Kidney (tissue), 14 donors: ENCODE results near the gene NOXO1. TPM values are rescaled to one million over a fixed set of nuclear protein-coding genes. Genes with fewer than 3 reads are reported as not detected.

Experiments used
- DNase-seq, 5 donors: peaks; one replicate each; pipeline ENCODE4 v3.0.0-alpha.2; 2013 to 2020
- FAIRE-seq: peaks from 2 replicates; lab custom pipeline; 2012; peaks lifted over from hg19 to GRCh38; lab: Jason Lieb, UNC
- H3K27ac ChIP-seq, 2 donors: one replicate each; pipeline ENCODE4 v1.7.0; 2013; ENCODE audit warnings: low read depth in 2 of 2, low read length in 2 of 2, inconsistent platforms in 1 of 2
- H3K27me3 ChIP-seq: one replicate; pipeline ENCODE4 v1.7.1; 2013; ENCODE audit warnings: low read length, inconsistent platforms; ENCODE audit not compliant: control insufficient read depth, insufficient read depth
- H3K36me3 ChIP-seq, 3 donors: one replicate each; pipeline versions ENCODE4 v1.7.0 to v1.7.1; 2013; ENCODE audit warnings: low read length in 3 of 3, control low read depth in 1 of 3, inconsistent platforms in 1 of 3; ENCODE audit not compliant: insufficient read depth in 3 of 3, control insufficient read depth in 2 of 3
- H3K4me1 ChIP-seq, 3 donors: one replicate each; pipeline versions ENCODE4 v1.7.0 to v1.7.1; 2013; ENCODE audit warnings: low read length in 3 of 3, inconsistent platforms in 1 of 3, low read depth in 1 of 3; ENCODE audit not compliant: control insufficient read depth in 2 of 3, insufficient read depth in 2 of 3
- H3K4me3 ChIP-seq, 3 donors: one replicate each; pipeline versions ENCODE4 v1.7.0 to v1.8.1; 2013; ENCODE audit warnings: low read length in 3 of 3, control low read depth in 1 of 3, inconsistent platforms in 1 of 3
- H3K9ac ChIP-seq, 3 donors: one replicate each; pipeline versions ENCODE4 v1.7.0 to v1.7.1; 2013; ENCODE audit warnings: low read length in 3 of 3, control low read depth in 1 of 3, inconsistent platforms in 1 of 3
- H3K9me3 ChIP-seq, 3 donors: one replicate each; pipeline versions ENCODE4 v1.7.0 to v1.7.1; 2013; ENCODE audit warnings: low read length in 3 of 3, control low read depth in 1 of 3, inconsistent platforms in 1 of 3; ENCODE audit not compliant: control insufficient read depth in 2 of 3, insufficient read depth in 1 of 3
- intact Hi-C: fragments of 100-400 bp; cut with DNase I; formaldehyde crosslinking; loops from one replicate; pipeline ENCODE4 v1.11.1; 2022
- polyA plus RNA-seq: library from polyadenylated mRNA; stranded (reverse); fragments of 350-450 nt; fragmentation: Illumina TruSeq; extraction: RNeasy Lipid Tissue Mini Kit (QIAGEN cat#74804); gene quantifications from one replicate; pipeline ENCODE4 v1.2.3, GENCODE V29; 2014; ENCODE audit warnings: low read depth, low replicate concordance; ENCODE audit not compliant: insufficient read depth
- total RNA-seq: library from RNA; stranded (reverse); fragmentation: NEBNext Ultra II Directional; extraction: Animal tissue kit (Norgen Biotek cat#: 25700); gene quantifications from one replicate; pipeline ENCODE4 v1.2.1, GENCODE V29; 2021
- TF ChIP-seq, protein P1 (sequence below): IDR thresholded peaks from 3 replicates; pipeline ENCODE4 v1.5.1; 2012; ENCODE audit warnings: mild to moderate bottlenecking, moderate library complexity, borderline replicate concordance; ENCODE audit not compliant: insufficient read depth; ENCODE audit errors: extremely low read depth
- donor health status: control.
- donor health status: control.
- donor health status: control.
- donor health status: control.
- donor health status: control.
- donor health status: DM: yes; HTN: yes; CAD: no.
- donor health status: Normal renal cell carcinoma (clear cell type).

The NOXO1 gene
- total and polyA plus RNA-seq, 2 donors from 2014 or later: 0.57 to 0.58 TPM

GRCh38 chr16:1946495-1947368 is 34.5 kb downstream of the NOXO1 start:
- no peak overlapping the region for H3K9ac ChIP-seq
- H3K9me3 ChIP-seq: no peaks in the 10 kb centered on the region

GRCh38 chr16:1945559-1946391 is 35.5 kb downstream of the NOXO1 start:
- Histone ChIP-seq H3K4me3 (no peak overlapping the region), H3K9me3 (no peaks in the 10 kb centered on the region), H3K4me1 (peaks cover 0 to 8% (median 0%) of the 10 kb centered on the region in 3 donors), H3K27me3 (no peaks in the 10 kb centered on the region), H3K27ac (no peak overlapping the region), H3K36me3 (no peaks in the 10 kb centered on the region), H3K9ac (no peak overlapping the region)
- intact Hi-C loops: no loop called here
- FAIRE-seq: no peak
- no peak for DNase-seq
- TF ChIP-seq, protein P1, sequence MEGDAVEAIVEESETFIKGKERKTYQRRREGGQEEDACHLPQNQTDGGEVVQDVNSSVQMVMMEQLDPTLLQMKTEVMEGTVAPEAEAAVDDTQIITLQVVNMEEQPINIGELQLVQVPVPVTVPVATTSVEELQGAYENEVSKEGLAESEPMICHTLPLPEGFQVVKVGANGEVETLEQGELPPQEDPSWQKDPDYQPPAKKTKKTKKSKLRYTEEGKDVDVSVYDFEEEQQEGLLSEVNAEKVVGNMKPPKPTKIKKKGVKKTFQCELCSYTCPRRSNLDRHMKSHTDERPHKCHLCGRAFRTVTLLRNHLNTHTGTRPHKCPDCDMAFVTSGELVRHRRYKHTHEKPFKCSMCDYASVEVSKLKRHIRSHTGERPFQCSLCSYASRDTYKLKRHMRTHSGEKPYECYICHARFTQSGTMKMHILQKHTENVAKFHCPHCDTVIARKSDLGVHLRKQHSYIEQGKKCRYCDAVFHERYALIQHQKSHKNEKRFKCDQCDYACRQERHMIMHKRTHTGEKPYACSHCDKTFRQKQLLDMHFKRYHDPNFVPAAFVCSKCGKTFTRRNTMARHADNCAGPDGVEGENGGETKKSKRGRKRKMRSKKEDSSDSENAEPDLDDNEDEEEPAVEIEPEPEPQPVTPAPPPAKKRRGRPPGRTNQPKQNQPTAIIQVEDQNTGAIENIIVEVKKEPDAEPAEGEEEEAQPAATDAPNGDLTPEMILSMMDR: no peak

More at GRCh38 chr16:1946495-1947368, 34.5 kb downstream of the NOXO1 start:
- Histone ChIP-seq H3K36me3 (no peaks in the 10 kb centered on the region), H3K27ac (no peak overlapping the region), H3K4me1 (peaks cover 0 to 8% (median 0%) of the 10 kb centered on the region in 3 donors), H3K27me3 (no peaks in the 10 kb centered on the region), H3K4me3 (no peak overlapping the region)
- TF ChIP-seq, protein P1: no peak
- FAIRE-seq (no peak), DNase-seq (no peak)
- intact Hi-C loops: no loop called here

GRCh38 chr16:1944612-1945199 is 36.6 kb downstream of the NOXO1 start:
- peaks cover 0 to 10% (median 0%) of the 10 kb centered on the region in 3 donors for H3K4me1 ChIP-seq
- FAIRE-seq (no peak), DNase-seq (no peak)
- intact Hi-C loops: no loop called here
- no peak overlapping the region for H3K4me3 ChIP-seq
- no peak overlapping the region for H3K9ac ChIP-seq
- H3K27me3 ChIP-seq: no peaks in the 10 kb centered on the region
- TF ChIP-seq, protein P1: no peak
- H3K36me3 ChIP-seq: no peaks in the 10 kb centered on the region
- H3K9me3 ChIP-seq: no peaks in the 10 kb centered on the region
- H3K27ac ChIP-seq: no peak overlapping the region
